ENCODE results near the gene PDIA5.

DNA sequence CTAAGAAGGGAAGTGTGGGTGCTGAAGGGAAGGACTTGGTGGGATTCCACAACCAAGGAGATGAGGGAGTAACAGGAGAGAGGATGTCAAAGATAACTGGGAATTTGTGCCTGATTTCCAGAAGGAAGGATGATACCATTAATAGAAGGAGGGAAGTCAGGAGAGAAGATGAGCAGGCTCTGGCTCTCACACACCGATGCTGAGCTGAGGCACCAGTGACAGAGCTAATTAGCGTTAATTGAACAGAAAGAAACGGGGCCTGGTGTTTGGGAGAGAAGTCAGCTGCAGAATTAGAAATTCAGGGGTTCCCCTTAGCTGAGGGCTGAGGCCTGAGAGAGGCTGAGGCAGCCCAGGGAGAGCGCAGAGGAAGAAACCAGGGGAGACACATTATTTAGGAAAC, 11.9 kb upstream of the PDIA5 start:
- TF ChIP-seq, protein P1, sequence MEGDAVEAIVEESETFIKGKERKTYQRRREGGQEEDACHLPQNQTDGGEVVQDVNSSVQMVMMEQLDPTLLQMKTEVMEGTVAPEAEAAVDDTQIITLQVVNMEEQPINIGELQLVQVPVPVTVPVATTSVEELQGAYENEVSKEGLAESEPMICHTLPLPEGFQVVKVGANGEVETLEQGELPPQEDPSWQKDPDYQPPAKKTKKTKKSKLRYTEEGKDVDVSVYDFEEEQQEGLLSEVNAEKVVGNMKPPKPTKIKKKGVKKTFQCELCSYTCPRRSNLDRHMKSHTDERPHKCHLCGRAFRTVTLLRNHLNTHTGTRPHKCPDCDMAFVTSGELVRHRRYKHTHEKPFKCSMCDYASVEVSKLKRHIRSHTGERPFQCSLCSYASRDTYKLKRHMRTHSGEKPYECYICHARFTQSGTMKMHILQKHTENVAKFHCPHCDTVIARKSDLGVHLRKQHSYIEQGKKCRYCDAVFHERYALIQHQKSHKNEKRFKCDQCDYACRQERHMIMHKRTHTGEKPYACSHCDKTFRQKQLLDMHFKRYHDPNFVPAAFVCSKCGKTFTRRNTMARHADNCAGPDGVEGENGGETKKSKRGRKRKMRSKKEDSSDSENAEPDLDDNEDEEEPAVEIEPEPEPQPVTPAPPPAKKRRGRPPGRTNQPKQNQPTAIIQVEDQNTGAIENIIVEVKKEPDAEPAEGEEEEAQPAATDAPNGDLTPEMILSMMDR (IDR thresholded peaks at IDR 0.05): no peak
- no peak for TF ChIP-seq EZH2 (IDR thresholded peaks at IDR 0.05; ENCODE audit: borderline replicate concordance, insufficient read depth, low read depth, low read length, poor library complexity, severe bottlenecking)
